ENCODE results near the gene LMNTD1. TPM values are rescaled to one million over a fixed set of nuclear protein-coding genes. Genes with fewer than 3 reads are reported as not detected.
A peak's percentile ranks its signal among the peaks of the same experiment; 100 is the strongest.
"Not testable (repeated sequence)": the region's sequence is repeated elsewhere in the genome, so short reads cannot be mapped to it uniquely, and the experiment has no call there.

The LMNTD1 gene
- total RNA-seq (2014; rRNA removed; shearing (Covaris generic)) = not detected in 2 replicates
- polyA plus RNA-seq (2015; cell fraction: cytosol; rRNA removed) = not detected in 2 replicates
- polyA plus RNA-seq (2015; cell fraction: nucleus; rRNA removed) = not detected in 2 replicates

- no peak for DNase-seq (ENCODE audit: low read depth, low spot score)
- in situ Hi-C loops (cut with HindIII; ENCODE audit: low pct_unique_long_range_greater_than_20kb, low sequenced_read_pairs) = no loop called here
Measured at GRCh38 chr12:25553098-25553497, at the start of gene LMNTD1. LMNTD1 (minus strand) TSS chr12:25553283; CDS start chr12:25552959, 324 bp downstream.

- in situ Hi-C loops (cut with HindIII; ENCODE audit: low pct_unique_long_range_greater_than_20kb, low sequenced_read_pairs) = no loop called here
- no peak for DNase-seq (ENCODE audit: low read depth, low spot score)
Measured at GRCh38 chr12:25598956-25599355, 45.9 kb upstream of the LMNTD1 start.

- in situ Hi-C loops (cut with HindIII; ENCODE audit: low pct_unique_long_range_greater_than_20kb, low sequenced_read_pairs); DNase-seq (ENCODE audit: low read depth, low spot score): not testable (repeated sequence)
Measured at GRCh38 chr12:25595496-25595895, 42.4 kb upstream of the LMNTD1 start.

GRCh38 chr12:25594376-25594775 lies 41.3 kb upstream of the LMNTD1 start:
- in situ Hi-C loops (cut with HindIII; ENCODE audit: low pct_unique_long_range_greater_than_20kb, low sequenced_read_pairs) = no loop called here
- DNase-seq (ENCODE audit: low read depth, low spot score) = no peak

- no peak for DNase-seq (ENCODE audit: low read depth, low spot score)
- in situ Hi-C loops (cut with HindIII; ENCODE audit: low pct_unique_long_range_greater_than_20kb, low sequenced_read_pairs) = no loop called here
Measured at GRCh38 chr12:25592725-25593495, 39.8 kb upstream of the LMNTD1 start.

- DNase-seq (ENCODE audit: low read depth, low spot score) = peak; percentile 56
Measured at GRCh38 chr12:25591144-25591543, 38.1 kb upstream of the LMNTD1 start.

GRCh38 chr12:25590011-25590721 lies 37.1 kb upstream of the LMNTD1 start:
- in situ Hi-C loops (cut with HindIII; ENCODE audit: low pct_unique_long_range_greater_than_20kb, low sequenced_read_pairs) = no loop called here
- DNase-seq (ENCODE audit: low read depth, low spot score) = no peak

More at GRCh38 chr12:25591144-25591543, 38.1 kb upstream of the LMNTD1 start:
- in situ Hi-C loops (cut with HindIII; ENCODE audit: low pct_unique_long_range_greater_than_20kb, low sequenced_read_pairs) = no loop called here

GRCh38 chr12:25587346-25587745 lies 34.3 kb upstream of the LMNTD1 start:
- in situ Hi-C loops (cut with HindIII; ENCODE audit: low pct_unique_long_range_greater_than_20kb, low sequenced_read_pairs) = no loop called here
- no peak for DNase-seq (ENCODE audit: low read depth, low spot score)

GRCh38 chr12:25585662-25586061 lies 32.6 kb upstream of the LMNTD1 start:
- no peak for DNase-seq (ENCODE audit: low read depth, low spot score)
- in situ Hi-C loops (cut with HindIII; ENCODE audit: low pct_unique_long_range_greater_than_20kb, low sequenced_read_pairs) = no loop called here

- no peak for DNase-seq (ENCODE audit: low read depth, low spot score)
- in situ Hi-C loops (cut with HindIII; ENCODE audit: low pct_unique_long_range_greater_than_20kb, low sequenced_read_pairs) = no loop called here
Measured at GRCh38 chr12:25585021-25585523, 32.0 kb upstream of the LMNTD1 start.

- in situ Hi-C loops (cut with HindIII; ENCODE audit: low pct_unique_long_range_greater_than_20kb, low sequenced_read_pairs) = no loop called here
- no peak for DNase-seq (ENCODE audit: low read depth, low spot score)
Measured at GRCh38 chr12:25584596-25584995, 31.5 kb upstream of the LMNTD1 start.

GRCh38 chr12:25583545-25583944 lies 30.5 kb upstream of the LMNTD1 start:
- in situ Hi-C loops (cut with HindIII; ENCODE audit: low pct_unique_long_range_greater_than_20kb, low sequenced_read_pairs) = no loop called here
- peak; percentile 52 for DNase-seq (ENCODE audit: low read depth, low spot score)

- in situ Hi-C loops (cut with HindIII; ENCODE audit: low pct_unique_long_range_greater_than_20kb, low sequenced_read_pairs) = no loop called here
- DNase-seq (ENCODE audit: low read depth, low spot score) = no peak
Measured at GRCh38 chr12:25581067-25581466, 28.0 kb upstream of the LMNTD1 start.

- DNase-seq (ENCODE audit: low read depth, low spot score) = no peak
- in situ Hi-C loops (cut with HindIII; ENCODE audit: low pct_unique_long_range_greater_than_20kb, low sequenced_read_pairs) = no loop called here
Measured at GRCh38 chr12:25578411-25579143, 25.5 kb upstream of the LMNTD1 start.

GRCh38 chr12:25574761-25575160 lies 21.7 kb upstream of the LMNTD1 start:
- no peak for DNase-seq (ENCODE audit: low read depth, low spot score)
- in situ Hi-C loops (cut with HindIII; ENCODE audit: low pct_unique_long_range_greater_than_20kb, low sequenced_read_pairs) = no loop called here

- DNase-seq (ENCODE audit: low read depth, low spot score) = no peak
- in situ Hi-C loops (cut with HindIII; ENCODE audit: low pct_unique_long_range_greater_than_20kb, low sequenced_read_pairs) = no loop called here
Measured at GRCh38 chr12:25573346-25573745, 20.3 kb upstream of the LMNTD1 start.

- no peak for DNase-seq (ENCODE audit: low read depth, low spot score)
- in situ Hi-C loops (cut with HindIII; ENCODE audit: low pct_unique_long_range_greater_than_20kb, low sequenced_read_pairs) = no loop called here
Measured at GRCh38 chr12:25570418-25570817, 17.3 kb upstream of the LMNTD1 start.
